GM12878 (cell line): Measurements from ENCODE around the gene KLHL2.
"Not testable (repeated sequence)": the region's sequence is repeated elsewhere in the genome, so short reads cannot be mapped to it uniquely, and the experiment has no call there.

Experiments
- ATF7 ChIP-seq: fragments of 450-650 bp; IDR thresholded peaks from 2 replicates; pipeline ENCODE4 v1.6.1; 2016; ENCODE audit warnings: low read depth, mild to moderate bottlenecking
- BHLHE40 ChIP-seq, 2 experiments: fragments of 450-650 bp in 1 of 2; IDR thresholded peaks; 2 replicates each; pipeline ENCODE4 v1.6.1; 2011 to 2017; ENCODE audit warnings: low read depth in 2 of 2, borderline replicate concordance in 1 of 2, improper control_type of control experiment in 1 of 2, low read length in 1 of 2, mild to moderate bottlenecking in 1 of 2
- CHD2 ChIP-seq: IDR thresholded peaks from 2 replicates; pipeline ENCODE4 v1.6.1; 2011; ENCODE audit warnings: low read depth, low read length, improper control_type of control experiment, borderline replicate concordance
- CTCF ChIP-seq, 3 experiments: IDR thresholded peaks in 2 of 3; conservative IDR thresholded peaks in 1 of 3; 2 replicates each; pipeline ENCODE4 v1.5.1; 2011; ENCODE audit warnings: low read depth in 3 of 3, low read length in 3 of 3, mild to moderate bottlenecking in 3 of 3, control low read depth in 2 of 3, moderate library complexity in 2 of 3, inconsistent platforms in 1 of 3, mixed read lengths in 1 of 3; ENCODE audit not compliant: control insufficient read depth in 2 of 3, insufficient read depth in 1 of 3; ENCODE audit errors: extremely low read depth in 1 of 3
- GABPA ChIP-seq: IDR thresholded peaks from 2 replicates; pipeline ENCODE4 v1.6.1; 2014; ENCODE audit warnings: antibody characterized with exemption, low read depth, mild to moderate bottlenecking, inconsistent platforms
- JUND ChIP-seq: IDR thresholded peaks from 2 replicates; pipeline ENCODE4 v1.6.1; 2012; ENCODE audit warnings: low read depth, mild to moderate bottlenecking, low read length, improper control_type of control experiment, moderate library complexity
- POLR2A ChIP-seq: IDR thresholded peaks from 2 replicates; pipeline ENCODE4 v1.6.1; 2011; ENCODE audit warnings: low read depth, mild to moderate bottlenecking, low read length
- SP1 ChIP-seq: IDR thresholded peaks from one replicate; pipeline ENCODE4 v1.6.1; 2011; ENCODE audit warnings: low read depth, low read length
- SUZ12 ChIP-seq: fragments of 200-600 bp; sonication (generic); IDR thresholded peaks from one replicate; pipeline ENCODE4 v1.6.1; 2018; ENCODE audit warnings: antibody characterized with exemption, mild to moderate bottlenecking; ENCODE audit not compliant: unreplicated experiment
- TF ChIP-seq, protein P1 (sequence below): IDR thresholded peaks from 2 replicates; pipeline ENCODE4 v1.6.1; 2012; ENCODE audit warnings: low read depth, low read length, improper control_type of control experiment
- TF ChIP-seq, protein P2 (sequence below): IDR thresholded peaks from 2 replicates; pipeline ENCODE4 v1.6.1; 2012; ENCODE audit warnings: mild to moderate bottlenecking, low read depth, low read length

DNA sequence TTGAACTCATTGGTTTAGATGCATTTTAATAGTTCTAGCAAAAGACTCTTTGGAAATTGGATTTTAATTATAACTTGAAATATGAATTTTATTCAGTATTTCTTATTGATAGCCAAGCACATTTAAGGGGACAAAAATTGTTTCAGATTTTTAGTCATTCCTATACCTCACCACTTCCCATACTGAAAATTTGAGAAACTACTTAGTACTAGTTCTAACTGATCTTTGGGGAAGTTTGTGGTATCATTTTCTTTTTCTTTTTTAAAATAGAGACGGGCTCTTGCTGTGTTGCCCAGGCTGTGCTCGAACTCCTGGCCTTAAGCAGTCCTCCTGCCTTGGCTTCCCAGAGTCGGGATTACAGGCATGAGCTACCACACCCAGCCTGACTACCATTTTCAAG is 68.0 kb downstream of the KLHL2 start:
- not testable (repeated sequence) for TF ChIP-seq CHD2; CTCF (IDR thresholded peaks at IDR 0.05 in 2 of 3, conservative IDR thresholded peaks at IDR 0.05 in 1 of 3; ENCODE audit: control insufficient read depth in 2 of 3, extremely low read depth in 1 of 3, insufficient read depth in 1 of 3, low read depth in 3 of 3, low read length in 3 of 3); BHLHE40 (IDR thresholded peaks at IDR 0.05; ENCODE audit: borderline replicate concordance in 1 of 2, low read depth in 2 of 2, low read length in 1 of 2); SP1; GABPA; ATF7; POLR2A; SUZ12; JUND
- TF ChIP-seq, protein P1, sequence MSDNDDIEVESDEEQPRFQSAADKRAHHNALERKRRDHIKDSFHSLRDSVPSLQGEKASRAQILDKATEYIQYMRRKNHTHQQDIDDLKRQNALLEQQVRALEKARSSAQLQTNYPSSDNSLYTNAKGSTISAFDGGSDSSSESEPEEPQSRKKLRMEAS = not testable (repeated sequence)
- TF ChIP-seq, protein P2, sequence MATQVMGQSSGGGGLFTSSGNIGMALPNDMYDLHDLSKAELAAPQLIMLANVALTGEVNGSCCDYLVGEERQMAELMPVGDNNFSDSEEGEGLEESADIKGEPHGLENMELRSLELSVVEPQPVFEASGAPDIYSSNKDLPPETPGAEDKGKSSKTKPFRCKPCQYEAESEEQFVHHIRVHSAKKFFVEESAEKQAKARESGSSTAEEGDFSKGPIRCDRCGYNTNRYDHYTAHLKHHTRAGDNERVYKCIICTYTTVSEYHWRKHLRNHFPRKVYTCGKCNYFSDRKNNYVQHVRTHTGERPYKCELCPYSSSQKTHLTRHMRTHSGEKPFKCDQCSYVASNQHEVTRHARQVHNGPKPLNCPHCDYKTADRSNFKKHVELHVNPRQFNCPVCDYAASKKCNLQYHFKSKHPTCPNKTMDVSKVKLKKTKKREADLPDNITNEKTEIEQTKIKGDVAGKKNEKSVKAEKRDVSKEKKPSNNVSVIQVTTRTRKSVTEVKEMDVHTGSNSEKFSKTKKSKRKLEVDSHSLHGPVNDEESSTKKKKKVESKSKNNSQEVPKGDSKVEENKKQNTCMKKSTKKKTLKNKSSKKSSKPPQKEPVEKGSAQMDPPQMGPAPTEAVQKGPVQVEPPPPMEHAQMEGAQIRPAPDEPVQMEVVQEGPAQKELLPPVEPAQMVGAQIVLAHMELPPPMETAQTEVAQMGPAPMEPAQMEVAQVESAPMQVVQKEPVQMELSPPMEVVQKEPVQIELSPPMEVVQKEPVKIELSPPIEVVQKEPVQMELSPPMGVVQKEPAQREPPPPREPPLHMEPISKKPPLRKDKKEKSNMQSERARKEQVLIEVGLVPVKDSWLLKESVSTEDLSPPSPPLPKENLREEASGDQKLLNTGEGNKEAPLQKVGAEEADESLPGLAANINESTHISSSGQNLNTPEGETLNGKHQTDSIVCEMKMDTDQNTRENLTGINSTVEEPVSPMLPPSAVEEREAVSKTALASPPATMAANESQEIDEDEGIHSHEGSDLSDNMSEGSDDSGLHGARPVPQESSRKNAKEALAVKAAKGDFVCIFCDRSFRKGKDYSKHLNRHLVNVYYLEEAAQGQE = not testable (repeated sequence)
